PC-9 (cell line): ENCODE measurements around the gene DCP2. TPM values are rescaled to one million over a fixed set of nuclear protein-coding genes. Genes with fewer than 3 reads are reported as not detected.

Experiments
- Bru-seq: library from RNA; stranded (reverse); fragments of 400-500 nt; gene quantifications from one replicate; lab custom pipeline; 2021; lab: Mats Ljungman, UMichigan
- BruChase-seq, 2 experiments: library from RNA; stranded (reverse); fragments of 400-500 nt; gene quantifications; one replicate each; lab custom pipeline; 2021; lab: Mats Ljungman, UMichigan
- BruUV-seq: library from RNA; stranded (reverse); fragments of 400-500 nt; replicated peaks from 2 replicates; lab custom pipeline; 2021; lab: Mats Ljungman, UMichigan
- CTCF ChIA-PET: fragments of 300-600 bp; sonication (Branson Sonifier 250); formaldehyde crosslinking; loops from one replicate; lab custom pipeline; 2022; ENCODE audit warnings: antibody characterized with exemption; lab: Charles Lee
- POLR2A ChIA-PET: fragments of 300-600 bp; sonication (Branson Sonifier 250); formaldehyde crosslinking; loops from one replicate; lab custom pipeline; 2022; ENCODE audit warnings: antibody characterized with exemption; ENCODE audit not compliant: unreplicated experiment; lab: Charles Lee
- DNase-seq, 2 experiments: peaks; one replicate each; pipeline versions ENCODE4 v3.0.0 to v3.0.0-alpha.2; 2015 to 2022; ENCODE audit warnings: mixed read lengths in 1 of 2
- H2AFZ ChIP-seq: fragments of 200-600 bp; sonication (generic); 2 replicates; pipeline ENCODE4 v1.8.1; 2017; ENCODE audit warnings: antibody characterized with exemption
- H3F3A ChIP-seq: fragments of 200-600 bp; sonication (generic); 2 replicates; pipeline ENCODE4 v1.8.1; 2017; ENCODE audit warnings: antibody characterized with exemption, mild to moderate bottlenecking, low read depth; ENCODE audit not compliant: insufficient read depth
- H3K27ac ChIP-seq: fragments of 200-600 bp; sonication (generic); 2 replicates; pipeline ENCODE4 v1.6.1; 2016; ENCODE audit warnings: mixed run types
- H3K27me3 ChIP-seq: fragments of 200-600 bp; sonication (generic); 2 replicates; pipeline ENCODE4 v1.6.1; 2016; ENCODE audit warnings: low read depth, mixed run types; ENCODE audit not compliant: insufficient read depth
- H3K36me3 ChIP-seq: fragments of 200-600 bp; sonication (generic); 2 replicates; pipeline ENCODE4 v1.6.1; 2016; ENCODE audit warnings: low read depth, mixed run types
- H3K4me1 ChIP-seq: fragments of 200-600 bp; sonication (generic); replicated peaks from 2 replicates; pipeline ENCODE4 v1.6.1; 2016; ENCODE audit warnings: mixed run types; ENCODE audit not compliant: insufficient read depth
- H3K4me2 ChIP-seq: fragments of 200-600 bp; sonication (generic); 2 replicates; pipeline ENCODE4 v1.6.1; 2017; ENCODE audit warnings: mixed run types
- H3K4me3 ChIP-seq: fragments of 200-600 bp; sonication (generic); 2 replicates; pipeline ENCODE4 v1.6.1; 2016; ENCODE audit warnings: mixed run types
- H3K79me2 ChIP-seq: fragments of 200-600 bp; sonication (generic); 2 replicates; pipeline ENCODE4 v1.6.1; 2017; ENCODE audit warnings: low read depth, mixed run types
- H3K9me2 ChIP-seq: fragments of 200-600 bp; sonication (generic); 2 replicates; pipeline ENCODE4 v1.8.1; 2017; ENCODE audit warnings: mild to moderate bottlenecking; ENCODE audit not compliant: insufficient read depth
- H3K9me3 ChIP-seq: fragments of 200-600 bp; sonication (generic); 2 replicates; pipeline ENCODE4 v1.8.1; 2016; ENCODE audit warnings: low read depth; ENCODE audit not compliant: insufficient read depth
- H4K20me1 ChIP-seq: fragments of 200-600 bp; sonication (generic); 2 replicates; pipeline ENCODE4 v1.8.1; 2017; ENCODE audit not compliant: insufficient read depth
- CTCF ChIP-seq: fragments of 200-600 bp; sonication (generic); conservative IDR thresholded peaks from 2 replicates; pipeline ENCODE4 v1.6.1; 2017; ENCODE audit warnings: mixed run types, antibody characterized with exemption, mild to moderate bottlenecking, moderate library complexity
- EZH2 ChIP-seq: fragments of 200-600 bp; sonication (generic); IDR thresholded peaks from 2 replicates; pipeline ENCODE4 v1.8.0; 2017; ENCODE audit warnings: antibody characterized with exemption, low read depth
- intact Hi-C: fragments of 100-400 bp; cut with micrococcal nuclease; formaldehyde crosslinking; loops from one replicate; pipeline ENCODE4 v1.10.0; 2022; ENCODE audit not compliant: unreplicated experiment
- long read RNA-seq: library from polyadenylated mRNA; stranded (forward); transcript quantifications from one replicate; pipeline ENCODE4 v2.0.0, GENCODE V29; 2022
- total RNA-seq: library from RNA; stranded (reverse); gene quantifications from 2 replicates; pipeline ENCODE4 v1.2.3, GENCODE V29; 2021

The DCP2 gene
- total RNA-seq (40.0 and 45.6 TPM in 2 replicates), Bru-seq, nascent RNA (percentile 92 among the genes with signal in this experiment), BruChase-seq, experiment 1, labeled RNA remaining after a 2-hour chase (percentile 95 among the genes with signal in this experiment), BruChase-seq, experiment 2, labeled RNA remaining after a 6-hour chase (percentile 84 among the genes with signal in this experiment)
- long read RNA-seq, full-length matches to known transcripts = 9 of 16 reads
- long read RNA-seq, partial matches to known transcripts = 3 of 16 reads
- long read RNA-seq, other reads (novel, unspliced or antisense) = 4 of 16 reads

- intact Hi-C loops = loop anchor here (1.0 to 10.0 kb wide), 5 partner anchors 54 to 422 kb away; partner anchors contain the start of genes REEP5 and SRP19
- Histone ChIP-seq H3K27ac (peak within 1 kb of the TSS; percentile 63), H3K36me3 (0 out of 2 replicates have a peak, but pooled peaks cover 5% of the 10 kb centered on the region), H3K4me1 (peaks cover 33% of the 10 kb centered on the region), H3K9me3 (no peaks in the 10 kb centered on the region; the same call in 1 of the 2 replicates), H3K27me3 (no peaks in the 10 kb centered on the region), H3K4me3 (peak within 1 kb of the TSS; percentile 70), H3K79me2 (peaks cover 51% of the 10 kb centered on the region), H3K9me2 (no peaks in the 10 kb centered on the region), H3K4me2 (peak within 1 kb of the TSS; percentile 83), H4K20me1 (no peaks in the 10 kb centered on the region), H2AFZ (peak within 1 kb of the TSS; percentile 99), H3F3A (peaks cover 6% of the 10 kb centered on the region; the same call in 1 of the 2 replicates)
- DNase-seq = peak; percentile 94 to 96
- no TSS peak for BruUV-seq
- no peak for TF ChIP-seq EZH2
- no peak for TF ChIP-seq CTCF
- ChIA-PET CTCF (interaction anchor here (0.6 kb wide), 2 partner anchors 105 to 497 kb away, joined by 3 to 11 read pairs; no protein-coding TSS in a partner anchor), POLR2A (interaction anchor here (0.6 to 1.1 kb wide), 8 partner anchors 15 to 805 kb away, joined by 3 to 11 read pairs (median 6); no protein-coding TSS in a partner anchor)
These were observed at the start of gene DCP2 for GRCh38 chr5:112976432-112977309. Gene DCP2, plus strand, starts transcription at chr5:112976798. Its CDS starts 136 bp downstream, at chr5:112976934.

- Histone ChIP-seq H3K4me1 (0 out of 2 replicates have a peak, but pooled peaks cover 5% of the 10 kb centered on the region), H3K79me2 (no peaks in the 10 kb centered on the region), H3K27me3 (no peaks in the 10 kb centered on the region), H3K27ac (no peak overlapping the region), H3K4me2 (no peak overlapping the region), H3K4me3 (no peak overlapping the region), H3K9me2 (no peaks in the 10 kb centered on the region), H3K36me3 (no peaks in the 10 kb centered on the region), H3F3A (peaks cover 3% of the 10 kb centered on the region; the same call in 1 of the 2 replicates), H3K9me3 (no peaks in the 10 kb centered on the region), H2AFZ (no peak overlapping the region), H4K20me1 (no peaks in the 10 kb centered on the region)
- ChIA-PET CTCF (no interaction called here), POLR2A (no interaction called here)
- no TSS peak for BruUV-seq
- intact Hi-C loops = no loop called here
- no peak for TF ChIP-seq CTCF
- no peak for TF ChIP-seq EZH2
- DNase-seq = no peak
These were observed 47.1 kb upstream of the DCP2 start for GRCh38 chr5:112929336-112930081.

GRCh38 chr5:112930082-112930344 lies 46.6 kb upstream of the DCP2 start:
- CTCF ChIA-PET = no interaction called here
- H3K9me2 ChIP-seq = no peaks in the 10 kb centered on the region
- no peak overlapping the region for H3K27ac ChIP-seq
- DNase-seq = no peak
- no peaks in the 10 kb centered on the region for H4K20me1 ChIP-seq
- H2AFZ ChIP-seq = no peak overlapping the region
- no peaks in the 10 kb centered on the region for H3K36me3 ChIP-seq
- no peaks in the 10 kb centered on the region for H3K27me3 ChIP-seq
- no TSS peak for BruUV-seq
- H3K79me2 ChIP-seq = no peaks in the 10 kb centered on the region
- POLR2A ChIA-PET = no interaction called here
- no peak for TF ChIP-seq CTCF
- TF ChIP-seq EZH2 = no peak
- peaks cover 3% of the 10 kb centered on the region; the same call in 1 of the 2 replicates for H3F3A ChIP-seq
- H3K4me3 ChIP-seq = no peak overlapping the region
- H3K4me2 ChIP-seq = no peak overlapping the region
- H3K4me1 ChIP-seq = 0 out of 2 replicates have a peak, but pooled peaks cover 5% of the 10 kb centered on the region
- H3K9me3 ChIP-seq = no peaks in the 10 kb centered on the region
- intact Hi-C loops = no loop called here
